Right renal cortex interstitium (tissue), 3 donors: Measurements from ENCODE around the gene APBB2. TPM values are rescaled to one million over a fixed set of nuclear protein-coding genes. Genes with fewer than 3 reads are reported as not detected.
A peak's percentile ranks its signal among the peaks of the same experiment; 100 is the strongest.
"Not testable (repeated sequence)": the region's sequence is repeated elsewhere in the genome, so short reads cannot be mapped to it uniquely, and the experiment has no call there.

Experiments used
- DNase-seq, 3 donors: peaks; one replicate each; pipeline ENCODE4 v3.0.0-alpha.2; 2013; ENCODE audit warnings: low read depth in 3 of 3, low spot score in 2 of 3
- polyA plus RNA-seq, 3 donors: library from polyadenylated mRNA; unstranded; fragments of 120-200 nt; gene quantifications; one replicate each; pipeline ENCODE4 v1.2.1, GENCODE V29; 2013; ENCODE audit not compliant: insufficient read length in 3 of 3

Gene APBB2
- polyA plus RNA-seq, 3 donors, result 46.8 to 52.3 (median 47.7) TPM

GRCh38 chr4:40918330-40918729 is 296.0 kb downstream of the APBB2 start:
- no peak for DNase-seq

- no peak for DNase-seq
Measured at GRCh38 chr4:40916880-40917279, 297.5 kb downstream of the APBB2 start.

- DNase-seq, result no peak
Measured at GRCh38 chr4:40916218-40916555, 298.2 kb downstream of the APBB2 start.

- no peak for DNase-seq
Measured at GRCh38 chr4:40915318-40916217, 298.8 kb downstream of the APBB2 start.

GRCh38 chr4:40912460-40913184 is 301.7 kb downstream of the APBB2 start:
- no peak for DNase-seq

GRCh38 chr4:40910706-40911105 is 303.6 kb downstream of the APBB2 start:
- DNase-seq, result no peak

- no peak for DNase-seq
Measured at GRCh38 chr4:40909363-40909876, 304.9 kb downstream of the APBB2 start.

GRCh38 chr4:40908702-40909362 is 305.5 kb downstream of the APBB2 start:
- peak in 1 of 3 donors; percentile 41 for DNase-seq

GRCh38 chr4:40908297-40908696 is 306.0 kb downstream of the APBB2 start:
- no peak for DNase-seq

GRCh38 chr4:40905414-40905813 is 308.9 kb downstream of the APBB2 start:
- DNase-seq, result no peak

- DNase-seq, result not testable (repeated sequence)
Measured at GRCh38 chr4:40900531-40900930, 313.8 kb downstream of the APBB2 start.

GRCh38 chr4:40897557-40898203 is 316.7 kb downstream of the APBB2 start:
- DNase-seq, result peak in 2 of 3 donors; percentile 55 to 56

- DNase-seq, result no peak
Measured at GRCh38 chr4:40890764-40891163, 323.6 kb downstream of the APBB2 start.

- no peak for DNase-seq
Measured at GRCh38 chr4:40890199-40890598, 324.1 kb downstream of the APBB2 start.

GRCh38 chr4:40888933-40889332 is 325.4 kb downstream of the APBB2 start:
- DNase-seq, result no peak

- no peak for DNase-seq
Measured at GRCh38 chr4:40887764-40888131, 326.6 kb downstream of the APBB2 start.

- no peak for DNase-seq
Measured at GRCh38 chr4:40886931-40887763, 327.2 kb downstream of the APBB2 start.

GRCh38 chr4:40881851-40882250 is 332.5 kb downstream of the APBB2 start:
- DNase-seq, result no peak

GRCh38 chr4:40881096-40881495 is 333.2 kb downstream of the APBB2 start:
- no peak for DNase-seq

GRCh38 chr4:40878548-40879055 is 335.7 kb downstream of the APBB2 start:
- DNase-seq, result no peak
